ENCODE measurements around the gene EFHD2.

- TF ChIP-seq POLR2A (IDR thresholded peaks at IDR 0.05) (no peak), CTCF (IDR thresholded peaks at IDR 0.05) (no peak)
Measured at GRCh38 chr1:15425958-15426357, 16.3 kb downstream of the EFHD2 start.
